HCT116 (cell line): ENCODE data around the gene TM9SF1.

Source experiments
- EGR1 ChIP-seq: IDR thresholded peaks from 2 replicates; pipeline ENCODE4 v1.6.1; 2012; ENCODE audit warnings: low read depth
- EZH2 ChIP-seq: fragments of 200-600 bp; sonication (generic); IDR thresholded peaks from 2 replicates; pipeline ENCODE4 v1.6.1; 2017; ENCODE audit warnings: antibody characterized with exemption, mixed run types
- POLR2A ChIP-seq: IDR thresholded peaks from 2 replicates; pipeline ENCODE4 v1.7.0; 2011; ENCODE audit warnings: borderline replicate concordance; ENCODE audit not compliant: insufficient read depth, insufficient read length; ENCODE audit errors: extremely low read depth
- POLR2AphosphoS5 ChIP-seq: IDR thresholded peaks from 2 replicates; pipeline ENCODE4 v1.6.1; 2011; ENCODE audit warnings: mild to moderate bottlenecking, low read depth, low read length, moderate library complexity
- SRF ChIP-seq: IDR thresholded peaks from 2 replicates; pipeline ENCODE4 v1.6.1; 2012; ENCODE audit warnings: low read depth
- TCF7L2 ChIP-seq: IDR thresholded peaks from 2 replicates; pipeline ENCODE4 v1.7.0; 2011; ENCODE audit warnings: borderline replicate concordance, inconsistent platforms; ENCODE audit not compliant: insufficient read depth, insufficient read length; ENCODE audit errors: extremely low read depth
- TF ChIP-seq, protein P1 (sequence below), 3 experiments: fragments of 200-600 bp in 1 of 3; sonication (generic) in 1 of 3; IDR thresholded peaks in 2 of 3; conservative IDR thresholded peaks in 1 of 3; 2 replicates each; pipeline ENCODE4 v1.5.1; 2012 to 2017; ENCODE audit warnings: low read depth in 2 of 3, low read length in 2 of 3, antibody characterized with exemption in 1 of 3, borderline replicate concordance in 1 of 3, control low read depth in 1 of 3, mild to moderate bottlenecking in 1 of 3, mixed read lengths in 1 of 3, mixed run types in 1 of 3, moderate library complexity in 1 of 3; ENCODE audit not compliant: insufficient read depth in 1 of 3

- TF ChIP-seq, protein P1, sequence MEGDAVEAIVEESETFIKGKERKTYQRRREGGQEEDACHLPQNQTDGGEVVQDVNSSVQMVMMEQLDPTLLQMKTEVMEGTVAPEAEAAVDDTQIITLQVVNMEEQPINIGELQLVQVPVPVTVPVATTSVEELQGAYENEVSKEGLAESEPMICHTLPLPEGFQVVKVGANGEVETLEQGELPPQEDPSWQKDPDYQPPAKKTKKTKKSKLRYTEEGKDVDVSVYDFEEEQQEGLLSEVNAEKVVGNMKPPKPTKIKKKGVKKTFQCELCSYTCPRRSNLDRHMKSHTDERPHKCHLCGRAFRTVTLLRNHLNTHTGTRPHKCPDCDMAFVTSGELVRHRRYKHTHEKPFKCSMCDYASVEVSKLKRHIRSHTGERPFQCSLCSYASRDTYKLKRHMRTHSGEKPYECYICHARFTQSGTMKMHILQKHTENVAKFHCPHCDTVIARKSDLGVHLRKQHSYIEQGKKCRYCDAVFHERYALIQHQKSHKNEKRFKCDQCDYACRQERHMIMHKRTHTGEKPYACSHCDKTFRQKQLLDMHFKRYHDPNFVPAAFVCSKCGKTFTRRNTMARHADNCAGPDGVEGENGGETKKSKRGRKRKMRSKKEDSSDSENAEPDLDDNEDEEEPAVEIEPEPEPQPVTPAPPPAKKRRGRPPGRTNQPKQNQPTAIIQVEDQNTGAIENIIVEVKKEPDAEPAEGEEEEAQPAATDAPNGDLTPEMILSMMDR (IDR thresholded peaks at IDR 0.05 in 2 of 3, conservative IDR thresholded peaks at IDR 0.05 in 1 of 3; ENCODE audit: borderline replicate concordance in 1 of 3, insufficient read depth in 1 of 3, low read depth in 2 of 3, low read length in 2 of 3), result no peak
- TF ChIP-seq SRF (no peak), POLR2A (no peak), EGR1 (no peak), TCF7L2 (no peak), POLR2AphosphoS5 (no peak), EZH2 (no peak)
These were observed 11.9 kb upstream of the TM9SF1 start for GRCh38 chr14:24207104-24207551.
